HepG2 (cell line): ENCODE results near the gene TRPV2. TPM values are rescaled to one million over a fixed set of nuclear protein-coding genes. Genes with fewer than 3 reads are reported as not detected.

Experiments used
- BCL6 ChIP-seq: IDR thresholded peaks from 2 replicates; pipeline ENCODE4 v1.6.1; 2016; ENCODE audit warnings: missing genetic modification reagents, missing compliant biosample characterization
- EED ChIP-seq: sonication (generic); formaldehyde crosslinking; IDR thresholded peaks from 2 replicates; pipeline ENCODE4 v1.5.0; 2020; ENCODE audit warnings: mild to moderate bottlenecking, missing genetic modification reagents
- KDM3A ChIP-seq: IDR thresholded peaks from 2 replicates; pipeline ENCODE4 v1.6.1; 2018; ENCODE audit warnings: low read depth, missing compliant biosample characterization
- LCORL ChIP-seq, 2 experiments: fragments of 450-650 bp in 1 of 2; sonication (generic) in 1 of 2; formaldehyde crosslinking in 1 of 2; IDR thresholded peaks; 2 replicates each; pipeline versions ENCODE4 v1.5.0 to v1.6.1; 2017 to 2020; ENCODE audit warnings: antibody characterized with exemption in 1 of 2, missing genetic modification reagents in 1 of 2
- NR2F2 ChIP-seq: IDR thresholded peaks from 2 replicates; pipeline ENCODE4 v1.6.1; 2012; ENCODE audit warnings: low read depth, inconsistent platforms, borderline replicate concordance
- SOX5 ChIP-seq: IDR thresholded peaks from 2 replicates; pipeline ENCODE4 v1.6.1; 2016; ENCODE audit warnings: borderline replicate concordance
- U2AF1 ChIP-seq: fragments of 200-400 bp; formaldehyde crosslinking; optimal IDR thresholded peaks from 2 replicates; pipeline ENCODE3; 2017; ENCODE audit warnings: mild to moderate bottlenecking, low read depth, low read length
- ZC3H4 ChIP-seq: sonication (generic); formaldehyde crosslinking; IDR thresholded peaks from 2 replicates; pipeline ENCODE4 v1.4.0; 2020; ENCODE audit warnings: missing genetic modification reagents, borderline replicate concordance
- polyA plus RNA-seq, 8 experiments: library from polyadenylated mRNA; depleted of rRNA in 3 of 8; stranded (reverse) in 7 of 8; unstranded in 1 of 8; fragments of >200 nt; fragmentation: Illumina TruSeq in 4 of 8; extraction: Trizol in 4 of 8; gene quantifications; 2 replicates each; pipeline versions ENCODE4 v1.2.1 to v1.2.3, GENCODE V29; 2011 to 2016; ENCODE audit warnings: low read depth in 4 of 8, missing spikeins in 1 of 8, mixed read lengths in 1 of 8; ENCODE audit not compliant: insufficient read depth in 1 of 8
- total RNA-seq, 5 experiments: library from RNA; depleted of rRNA; stranded (reverse); fragments of >200 nt; fragmentation: Illumina TruSeq; extraction: Trizol; gene quantifications; 2 replicates each; pipeline ENCODE4 v1.2.3, GENCODE V29; 2016; ENCODE audit warnings: low read depth in 1 of 5
- TF ChIP-seq, protein P1 (sequence below): sonication (generic); formaldehyde crosslinking; IDR thresholded peaks from 2 replicates; pipeline ENCODE4 v1.4.0; 2020; ENCODE audit warnings: mild to moderate bottlenecking, missing genetic modification reagents, borderline replicate concordance
- TF ChIP-seq, protein P2 (sequence below): fragments of 450-650 bp; IDR thresholded peaks from 2 replicates; pipeline ENCODE4 v1.6.1; 2017; ENCODE audit warnings: mild to moderate bottlenecking
- TF ChIP-seq, protein P3 (sequence below): sonication (generic); formaldehyde crosslinking; IDR thresholded peaks from 2 replicates; pipeline ENCODE4 v1.4.0; 2020; ENCODE audit warnings: missing genetic modification reagents
- TF ChIP-seq, protein P4 (sequence below): sonication (generic); formaldehyde crosslinking; conservative IDR thresholded peaks from 2 replicates; pipeline ENCODE4 v1.8.0; 2022; ENCODE audit warnings: missing genetic modification reagents
- TF ChIP-seq, protein P5 (sequence below): IDR thresholded peaks from 2 replicates; pipeline ENCODE4 v1.6.1; 2016; ENCODE audit warnings: mild to moderate bottlenecking
- TF ChIP-seq, protein P6 (sequence below): sonication (generic); formaldehyde crosslinking; IDR thresholded peaks from 2 replicates; pipeline ENCODE4 v1.4.0; 2020; ENCODE audit warnings: mild to moderate bottlenecking, missing genetic modification reagents

TRPV2 gene
- total and polyA plus RNA-seq, 2 of the 13 experiments (the other 11 are each of a cell fraction or from before 2014, with no cell fraction given) = 13.6 to 21.3 TPM

DNA sequence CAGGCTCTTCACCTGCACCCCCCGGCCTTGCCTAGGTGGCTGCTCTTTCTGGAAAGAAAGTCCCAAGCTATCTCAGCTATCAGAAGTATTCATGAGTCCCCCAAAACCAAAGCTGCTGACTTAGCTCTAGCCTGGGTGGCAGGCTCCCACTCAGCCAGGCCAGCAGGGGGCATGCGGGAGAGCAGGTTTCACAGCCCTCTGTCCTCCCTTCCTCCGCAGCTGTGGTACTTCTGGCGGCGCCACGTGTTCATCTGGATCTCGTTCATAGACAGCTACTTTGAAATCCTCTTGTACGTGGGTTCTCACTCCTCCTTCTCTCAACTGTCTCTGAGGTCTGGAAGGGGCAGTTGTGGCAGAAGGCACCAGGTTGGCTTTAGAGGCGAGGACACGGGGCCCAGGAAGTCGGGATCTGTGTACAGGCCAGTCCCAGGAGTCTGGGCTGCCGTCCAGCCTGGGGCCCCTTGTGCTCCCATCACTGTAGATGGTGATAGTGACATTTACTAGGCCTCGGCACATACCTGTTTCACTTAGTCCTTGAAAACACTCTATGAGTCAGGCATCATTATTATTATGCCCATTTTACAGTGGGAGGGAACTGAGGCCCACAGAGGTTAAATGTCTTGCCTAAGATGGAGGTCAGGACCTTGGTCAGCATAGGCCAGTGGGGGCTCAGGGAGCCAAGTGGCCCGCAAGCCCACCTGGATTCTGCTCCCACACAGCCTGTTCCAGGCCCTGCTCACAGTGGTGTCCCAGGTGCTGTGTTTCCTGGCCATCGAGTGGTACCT is 12.9 kb downstream of the TRPV2 start (continued):
- TF ChIP-seq, protein P1, sequence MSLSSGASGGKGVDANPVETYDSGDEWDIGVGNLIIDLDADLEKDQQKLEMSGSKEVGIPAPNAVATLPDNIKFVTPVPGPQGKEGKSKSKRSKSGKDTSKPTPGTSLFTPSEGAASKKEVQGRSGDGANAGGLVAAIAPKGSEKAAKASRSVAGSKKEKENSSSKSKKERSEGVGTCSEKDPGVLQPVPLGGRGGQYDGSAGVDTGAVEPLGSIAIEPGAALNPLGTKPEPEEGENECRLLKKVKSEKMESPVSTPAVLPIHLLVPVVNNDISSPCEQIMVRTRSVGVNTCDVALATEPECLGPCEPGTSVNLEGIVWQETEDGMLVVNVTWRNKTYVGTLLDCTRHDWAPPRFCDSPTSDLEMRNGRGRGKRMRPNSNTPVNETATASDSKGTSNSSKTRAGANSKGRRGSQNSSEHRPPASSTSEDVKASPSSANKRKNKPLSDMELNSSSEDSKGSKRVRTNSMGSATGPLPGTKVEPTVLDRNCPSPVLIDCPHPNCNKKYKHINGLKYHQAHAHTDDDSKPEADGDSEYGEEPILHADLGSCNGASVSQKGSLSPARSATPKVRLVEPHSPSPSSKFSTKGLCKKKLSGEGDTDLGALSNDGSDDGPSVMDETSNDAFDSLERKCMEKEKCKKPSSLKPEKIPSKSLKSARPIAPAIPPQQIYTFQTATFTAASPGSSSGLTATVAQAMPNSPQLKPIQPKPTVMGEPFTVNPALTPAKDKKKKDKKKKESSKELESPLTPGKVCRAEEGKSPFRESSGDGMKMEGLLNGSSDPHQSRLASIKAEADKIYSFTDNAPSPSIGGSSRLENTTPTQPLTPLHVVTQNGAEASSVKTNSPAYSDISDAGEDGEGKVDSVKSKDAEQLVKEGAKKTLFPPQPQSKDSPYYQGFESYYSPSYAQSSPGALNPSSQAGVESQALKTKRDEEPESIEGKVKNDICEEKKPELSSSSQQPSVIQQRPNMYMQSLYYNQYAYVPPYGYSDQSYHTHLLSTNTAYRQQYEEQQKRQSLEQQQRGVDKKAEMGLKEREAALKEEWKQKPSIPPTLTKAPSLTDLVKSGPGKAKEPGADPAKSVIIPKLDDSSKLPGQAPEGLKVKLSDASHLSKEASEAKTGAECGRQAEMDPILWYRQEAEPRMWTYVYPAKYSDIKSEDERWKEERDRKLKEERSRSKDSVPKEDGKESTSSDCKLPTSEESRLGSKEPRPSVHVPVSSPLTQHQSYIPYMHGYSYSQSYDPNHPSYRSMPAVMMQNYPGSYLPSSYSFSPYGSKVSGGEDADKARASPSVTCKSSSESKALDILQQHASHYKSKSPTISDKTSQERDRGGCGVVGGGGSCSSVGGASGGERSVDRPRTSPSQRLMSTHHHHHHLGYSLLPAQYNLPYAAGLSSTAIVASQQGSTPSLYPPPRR (CRISPR knock-in tag) = peak; percentile 22; the same call in 1 of the 2 replicates
- no peak for TF ChIP-seq ZC3H4 (CRISPR knock-in tag)
- no peak for TF ChIP-seq SOX5 (CRISPR knock-in tag)
- no peak for TF ChIP-seq NR2F2
- TF ChIP-seq, protein P2, sequence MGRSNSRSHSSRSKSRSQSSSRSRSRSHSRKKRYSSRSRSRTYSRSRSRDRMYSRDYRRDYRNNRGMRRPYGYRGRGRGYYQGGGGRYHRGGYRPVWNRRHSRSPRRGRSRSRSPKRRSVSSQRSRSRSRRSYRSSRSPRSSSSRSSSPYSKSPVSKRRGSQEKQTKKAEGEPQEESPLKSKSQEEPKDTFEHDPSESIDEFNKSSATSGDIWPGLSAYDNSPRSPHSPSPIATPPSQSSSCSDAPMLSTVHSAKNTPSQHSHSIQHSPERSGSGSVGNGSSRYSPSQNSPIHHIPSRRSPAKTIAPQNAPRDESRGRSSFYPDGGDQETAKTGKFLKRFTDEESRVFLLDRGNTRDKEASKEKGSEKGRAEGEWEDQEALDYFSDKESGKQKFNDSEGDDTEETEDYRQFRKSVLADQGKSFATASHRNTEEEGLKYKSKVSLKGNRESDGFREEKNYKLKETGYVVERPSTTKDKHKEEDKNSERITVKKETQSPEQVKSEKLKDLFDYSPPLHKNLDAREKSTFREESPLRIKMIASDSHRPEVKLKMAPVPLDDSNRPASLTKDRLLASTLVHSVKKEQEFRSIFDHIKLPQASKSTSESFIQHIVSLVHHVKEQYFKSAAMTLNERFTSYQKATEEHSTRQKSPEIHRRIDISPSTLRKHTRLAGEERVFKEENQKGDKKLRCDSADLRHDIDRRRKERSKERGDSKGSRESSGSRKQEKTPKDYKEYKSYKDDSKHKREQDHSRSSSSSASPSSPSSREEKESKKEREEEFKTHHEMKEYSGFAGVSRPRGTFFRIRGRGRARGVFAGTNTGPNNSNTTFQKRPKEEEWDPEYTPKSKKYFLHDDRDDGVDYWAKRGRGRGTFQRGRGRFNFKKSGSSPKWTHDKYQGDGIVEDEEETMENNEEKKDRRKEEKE = no peak
- TF ChIP-seq, protein P3, sequence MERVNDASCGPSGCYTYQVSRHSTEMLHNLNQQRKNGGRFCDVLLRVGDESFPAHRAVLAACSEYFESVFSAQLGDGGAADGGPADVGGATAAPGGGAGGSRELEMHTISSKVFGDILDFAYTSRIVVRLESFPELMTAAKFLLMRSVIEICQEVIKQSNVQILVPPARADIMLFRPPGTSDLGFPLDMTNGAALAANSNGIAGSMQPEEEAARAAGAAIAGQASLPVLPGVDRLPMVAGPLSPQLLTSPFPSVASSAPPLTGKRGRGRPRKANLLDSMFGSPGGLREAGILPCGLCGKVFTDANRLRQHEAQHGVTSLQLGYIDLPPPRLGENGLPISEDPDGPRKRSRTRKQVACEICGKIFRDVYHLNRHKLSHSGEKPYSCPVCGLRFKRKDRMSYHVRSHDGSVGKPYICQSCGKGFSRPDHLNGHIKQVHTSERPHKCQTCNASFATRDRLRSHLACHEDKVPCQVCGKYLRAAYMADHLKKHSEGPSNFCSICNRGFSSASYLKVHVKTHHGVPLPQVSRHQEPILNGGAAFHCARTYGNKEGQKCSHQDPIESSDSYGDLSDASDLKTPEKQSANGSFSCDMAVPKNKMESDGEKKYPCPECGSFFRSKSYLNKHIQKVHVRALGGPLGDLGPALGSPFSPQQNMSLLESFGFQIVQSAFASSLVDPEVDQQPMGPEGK (CRISPR knock-in tag) = peak; percentile 41; the same call in 1 of the 2 replicates
- no peak for TF ChIP-seq LCORL (IDR thresholded peaks at IDR 0.05)
- peak; percentile 68 for TF ChIP-seq LCORL (CRISPR knock-in tag; IDR thresholded peaks at IDR 0.05)
- TF ChIP-seq, protein P4, sequence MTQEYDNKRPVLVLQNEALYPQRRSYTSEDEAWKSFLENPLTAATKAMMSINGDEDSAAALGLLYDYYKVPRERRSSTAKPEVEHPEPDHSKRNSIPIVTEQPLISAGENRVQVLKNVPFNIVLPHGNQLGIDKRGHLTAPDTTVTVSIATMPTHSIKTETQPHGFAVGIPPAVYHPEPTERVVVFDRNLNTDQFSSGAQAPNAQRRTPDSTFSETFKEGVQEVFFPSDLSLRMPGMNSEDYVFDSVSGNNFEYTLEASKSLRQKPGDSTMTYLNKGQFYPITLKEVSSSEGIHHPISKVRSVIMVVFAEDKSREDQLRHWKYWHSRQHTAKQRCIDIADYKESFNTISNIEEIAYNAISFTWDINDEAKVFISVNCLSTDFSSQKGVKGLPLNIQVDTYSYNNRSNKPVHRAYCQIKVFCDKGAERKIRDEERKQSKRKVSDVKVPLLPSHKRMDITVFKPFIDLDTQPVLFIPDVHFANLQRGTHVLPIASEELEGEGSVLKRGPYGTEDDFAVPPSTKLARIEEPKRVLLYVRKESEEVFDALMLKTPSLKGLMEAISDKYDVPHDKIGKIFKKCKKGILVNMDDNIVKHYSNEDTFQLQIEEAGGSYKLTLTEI (CRISPR knock-in tag) = no peak
- no peak for TF ChIP-seq KDM3A (CRISPR knock-in tag)
- TF ChIP-seq BCL6 (CRISPR knock-in tag) = peak; percentile 23; the same call in 1 of the 2 replicates
- TF ChIP-seq, protein P5, sequence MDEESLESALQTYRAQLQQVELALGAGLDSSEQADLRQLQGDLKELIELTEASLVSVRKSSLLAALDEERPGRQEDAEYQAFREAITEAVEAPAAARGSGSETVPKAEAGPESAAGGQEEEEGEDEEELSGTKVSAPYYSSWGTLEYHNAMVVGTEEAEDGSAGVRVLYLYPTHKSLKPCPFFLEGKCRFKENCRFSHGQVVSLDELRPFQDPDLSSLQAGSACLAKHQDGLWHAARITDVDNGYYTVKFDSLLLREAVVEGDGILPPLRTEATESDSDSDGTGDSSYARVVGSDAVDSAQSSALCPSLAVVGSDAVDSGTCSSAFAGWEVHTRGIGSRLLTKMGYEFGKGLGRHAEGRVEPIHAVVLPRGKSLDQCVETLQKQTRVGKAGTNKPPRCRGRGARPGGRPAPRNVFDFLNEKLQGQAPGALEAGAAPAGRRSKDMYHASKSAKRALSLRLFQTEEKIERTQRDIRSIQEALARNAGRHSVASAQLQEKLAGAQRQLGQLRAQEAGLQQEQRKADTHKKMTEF (CRISPR knock-in tag) = peak; percentile 61; the same call in 1 of the 2 replicates
- TF ChIP-seq EED (CRISPR knock-in tag) = 0 out of 2 replicates have a peak, but pooled peaks have one; percentile 26
- no peak for TF ChIP-seq U2AF1
- TF ChIP-seq, protein P6, sequence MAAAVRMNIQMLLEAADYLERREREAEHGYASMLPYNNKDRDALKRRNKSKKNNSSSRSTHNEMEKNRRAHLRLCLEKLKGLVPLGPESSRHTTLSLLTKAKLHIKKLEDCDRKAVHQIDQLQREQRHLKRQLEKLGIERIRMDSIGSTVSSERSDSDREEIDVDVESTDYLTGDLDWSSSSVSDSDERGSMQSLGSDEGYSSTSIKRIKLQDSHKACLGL (CRISPR knock-in tag) = no peak
